HG02973 (cell line): ENCODE measurements around the gene TOX3.

Experiments
- ATAC-seq: cut with Tn5 transposase; IDR thresholded peaks from one replicate; pipeline ENCODE4 v1.9.1; 2021; ENCODE audit warnings: moderate library complexity; ENCODE audit not compliant: unreplicated experiment

The TOX3 gene

DNA sequence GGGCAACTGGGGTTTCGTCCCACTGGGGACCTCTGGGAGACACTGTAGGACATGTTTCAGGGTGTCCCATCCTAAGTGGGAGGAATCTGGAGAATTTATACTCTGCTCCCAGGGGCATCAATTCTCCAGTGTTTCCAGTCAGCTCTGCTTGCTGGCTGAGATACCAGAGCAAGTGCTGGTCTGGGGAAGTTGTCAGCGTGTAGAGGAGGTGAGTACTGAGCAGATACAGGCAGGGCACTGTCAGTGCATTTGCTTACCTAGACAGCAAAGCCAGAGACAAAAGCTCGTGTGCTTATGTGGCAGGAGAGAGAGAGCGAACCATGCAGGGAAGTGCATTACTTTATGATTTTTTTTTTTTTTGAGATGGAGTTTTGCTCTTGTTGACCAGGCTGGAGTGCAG lies 20.2 kb upstream of the TOX3 start:
- no peak for ATAC-seq

DNA sequence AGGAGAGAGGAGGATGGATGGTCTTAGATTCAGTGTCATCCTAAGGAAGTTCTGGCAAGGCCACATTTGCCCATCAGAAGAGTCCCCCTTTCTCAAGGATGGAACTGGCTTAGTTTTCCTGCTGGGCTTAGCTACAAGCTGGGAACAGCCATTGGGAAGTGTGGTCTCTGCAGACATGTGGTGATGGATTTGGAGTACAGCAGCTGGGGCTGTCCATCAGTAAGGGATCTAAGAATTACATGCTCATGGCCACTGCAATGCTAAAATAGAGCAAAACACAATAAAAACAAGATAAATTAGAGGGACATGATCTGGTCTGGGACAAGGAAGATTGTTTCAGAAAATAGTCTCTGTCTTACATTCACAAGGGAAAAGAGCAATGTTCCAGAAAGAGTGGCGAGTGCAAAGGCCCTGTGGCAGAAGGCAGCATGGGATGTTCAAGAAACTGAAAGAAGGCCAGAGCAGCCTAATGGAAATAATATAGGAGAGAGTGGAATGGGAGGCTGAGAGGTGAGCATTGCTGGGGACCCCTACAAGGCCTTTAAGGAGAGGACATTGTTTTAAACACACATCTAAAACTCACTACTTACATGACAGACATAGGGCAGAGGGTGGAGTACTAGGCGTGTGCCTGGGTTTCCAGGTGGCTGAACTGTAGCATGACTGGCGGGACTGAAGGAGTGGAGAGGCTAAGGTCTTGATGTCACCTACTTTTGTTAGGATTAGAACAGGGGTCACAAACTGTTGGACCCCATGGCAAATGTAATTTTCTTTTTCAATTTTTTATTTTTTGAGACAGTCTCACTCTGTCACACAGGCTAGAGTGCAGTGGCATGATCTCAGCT lies 17.0 kb upstream of the TOX3 start:
- ATAC-seq, result no peak

DNA sequence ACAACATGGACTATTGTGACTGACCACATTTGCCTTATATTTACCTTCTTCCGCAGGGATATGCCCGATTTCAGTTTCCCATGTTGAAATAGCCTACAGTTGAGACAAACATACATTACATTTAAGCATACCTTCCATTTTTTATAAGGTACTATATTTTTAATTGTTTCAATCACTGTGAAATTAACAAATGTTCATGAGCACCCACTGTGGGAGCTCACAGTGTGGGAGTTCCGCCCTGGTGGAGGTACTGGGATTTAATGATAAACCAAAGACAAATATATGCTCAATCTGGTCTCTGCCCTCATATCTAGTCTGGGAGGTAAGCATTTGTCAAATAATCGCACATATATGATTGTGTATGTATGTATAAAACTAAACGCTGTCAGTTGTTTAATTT lies 15.8 kb upstream of the TOX3 start:
- ATAC-seq, result no peak

DNA sequence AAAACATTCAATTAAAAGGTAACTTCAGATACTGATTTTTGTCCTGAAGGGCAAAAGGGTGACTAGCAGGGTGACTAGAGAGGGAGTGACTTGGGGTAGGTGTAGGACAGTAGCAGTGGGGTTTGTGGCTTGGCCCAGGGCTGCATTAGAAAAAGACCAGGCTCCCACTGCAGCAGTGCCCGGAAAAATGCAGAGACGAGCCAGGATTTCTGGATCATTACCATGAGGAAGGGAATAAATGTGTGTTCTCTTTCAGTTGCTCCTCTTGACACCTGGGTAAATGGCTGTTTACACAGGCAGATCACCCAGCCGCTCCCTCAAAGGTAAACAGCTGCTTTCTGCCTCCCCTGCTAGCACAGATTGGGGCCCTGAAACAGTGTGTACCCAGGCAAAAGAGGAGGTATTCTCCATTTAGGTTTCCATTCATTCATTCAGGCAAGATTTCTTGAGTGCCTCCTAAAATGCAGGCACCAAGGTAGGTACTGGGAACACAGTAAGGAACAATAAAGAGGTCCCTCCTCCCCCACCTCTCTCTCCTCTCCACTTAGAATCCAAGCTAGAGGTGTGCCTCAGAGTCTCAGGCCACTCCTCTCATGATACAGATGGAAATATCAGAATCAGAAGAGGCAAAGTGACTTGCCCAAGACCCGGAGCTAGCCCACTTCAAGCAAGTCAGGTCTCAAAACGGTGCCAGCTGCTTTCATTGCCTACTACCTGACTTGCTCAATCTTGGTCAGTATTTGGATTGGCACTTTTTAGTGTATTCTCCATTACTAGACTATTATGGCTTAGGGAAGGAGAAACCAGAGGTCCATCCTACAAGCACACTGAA lies 15.2 kb upstream of the TOX3 start:
- no peak for ATAC-seq

DNA sequence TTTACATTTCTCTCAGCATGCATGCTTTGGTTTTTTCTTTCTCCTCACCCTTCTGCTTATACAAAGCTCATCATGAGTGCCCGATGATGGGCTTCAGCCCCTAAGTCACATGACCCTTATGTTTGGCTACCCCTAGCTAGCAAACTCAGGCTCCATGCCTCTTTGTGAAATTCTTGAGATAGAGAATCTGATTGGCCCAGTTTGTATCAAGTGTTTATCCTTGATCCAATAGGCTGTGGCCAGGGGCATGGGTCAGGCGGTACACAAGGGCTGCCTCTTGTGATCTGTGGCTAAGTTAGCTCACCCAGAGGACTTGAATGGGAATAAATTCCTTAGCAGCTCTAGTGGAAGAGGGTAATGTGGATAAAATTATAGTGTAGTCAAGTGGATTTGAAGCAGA lies 11.5 kb upstream of the TOX3 start:
- ATAC-seq, result no peak

DNA sequence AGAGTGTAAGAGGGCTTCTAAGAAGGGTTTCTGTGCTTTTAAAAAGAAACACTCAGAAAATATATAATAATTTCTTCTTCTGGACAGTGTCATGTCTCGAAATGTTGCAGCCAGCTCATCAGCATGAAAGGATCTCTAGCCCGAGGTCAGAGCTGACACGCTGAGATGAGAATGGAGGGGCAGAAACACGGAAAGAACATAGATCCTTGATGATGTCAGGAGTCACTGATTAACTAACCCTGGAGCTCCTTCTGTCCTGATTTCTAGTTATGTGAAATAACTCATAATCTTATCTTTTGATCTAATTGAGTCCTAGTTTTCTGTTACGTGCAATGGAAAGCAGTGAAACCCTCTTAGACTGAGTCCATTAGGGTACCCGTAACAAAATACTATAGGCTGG lies 10.3 kb upstream of the TOX3 start:
- no peak for ATAC-seq

DNA sequence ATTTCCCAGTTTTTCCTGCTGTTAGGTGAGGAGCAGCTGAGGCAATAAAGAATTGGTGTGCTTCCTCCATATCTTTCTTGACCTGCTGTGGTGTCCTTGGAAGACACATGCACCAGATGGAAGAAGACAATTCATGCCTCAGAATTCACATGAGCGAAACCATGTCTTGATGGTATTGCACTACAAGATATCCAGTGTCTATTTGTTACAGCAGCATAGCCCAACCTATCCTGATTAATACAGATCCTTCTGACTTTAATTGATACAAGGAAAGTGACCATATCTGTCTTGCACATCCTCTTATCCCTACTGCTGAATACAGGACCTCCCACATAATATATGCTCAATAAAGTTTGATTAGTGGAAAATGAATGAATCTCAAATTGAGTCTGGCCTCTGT lies 9.1 kb upstream of the TOX3 start:
- ATAC-seq, result no peak

DNA sequence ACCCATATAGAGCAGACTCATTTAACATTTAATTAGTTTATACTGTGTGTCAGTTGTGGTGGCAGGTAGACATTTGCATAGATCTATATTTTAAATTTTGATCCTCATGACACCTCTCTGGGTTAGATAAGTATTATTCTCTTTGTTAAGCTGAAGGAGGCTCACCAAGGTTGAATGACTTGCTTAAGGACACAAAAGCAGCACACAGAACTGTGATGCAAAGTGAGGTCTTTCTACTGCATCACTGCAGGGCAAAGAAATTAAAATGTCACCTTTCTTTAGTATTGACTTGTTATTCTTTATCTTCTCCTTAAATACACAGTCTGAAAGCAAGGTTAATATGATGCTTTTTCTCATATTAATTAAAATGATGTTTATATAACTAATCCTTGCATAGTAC lies 8.6 kb upstream of the TOX3 start:
- ATAC-seq, result no peak

DNA sequence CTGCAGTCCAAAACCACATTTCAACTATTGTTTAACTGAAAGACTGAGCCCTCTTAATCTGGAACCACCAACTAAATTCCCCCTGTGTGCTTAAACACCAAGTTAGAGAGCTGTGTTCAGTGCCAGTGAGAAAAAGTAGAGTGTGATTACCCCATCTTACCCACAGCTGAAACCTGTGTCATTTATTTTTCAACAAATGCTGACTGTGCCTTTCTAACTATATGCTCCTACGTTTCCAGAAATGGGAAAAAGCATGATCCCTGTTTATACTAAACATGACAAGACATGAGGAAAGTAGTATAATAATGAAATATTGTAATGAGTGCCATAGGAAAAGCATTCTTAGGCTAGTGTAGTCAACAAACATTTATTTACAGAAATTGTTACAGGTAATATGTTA lies 7.4 kb upstream of the TOX3 start:
- ATAC-seq, result no peak

DNA sequence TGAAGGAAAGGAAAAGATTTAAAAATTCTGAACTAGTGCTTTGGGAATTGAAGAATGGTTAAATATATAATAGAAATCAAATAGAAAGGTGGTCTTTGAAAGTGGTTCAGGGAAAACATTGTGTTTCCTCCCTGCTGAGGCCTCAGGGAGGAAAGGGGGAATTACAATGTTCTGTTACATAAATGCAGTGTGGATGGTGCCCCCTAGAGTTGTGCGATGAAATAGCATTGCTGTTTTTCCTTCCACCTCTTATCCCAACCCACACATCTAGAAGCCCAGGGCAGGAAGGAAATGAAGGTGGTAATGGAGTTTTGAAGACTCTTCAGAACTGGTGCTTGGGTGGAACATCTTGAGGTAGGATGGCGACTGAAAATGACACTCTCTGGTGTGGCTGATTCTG lies 6.4 kb upstream of the TOX3 start:
- no peak for ATAC-seq

DNA sequence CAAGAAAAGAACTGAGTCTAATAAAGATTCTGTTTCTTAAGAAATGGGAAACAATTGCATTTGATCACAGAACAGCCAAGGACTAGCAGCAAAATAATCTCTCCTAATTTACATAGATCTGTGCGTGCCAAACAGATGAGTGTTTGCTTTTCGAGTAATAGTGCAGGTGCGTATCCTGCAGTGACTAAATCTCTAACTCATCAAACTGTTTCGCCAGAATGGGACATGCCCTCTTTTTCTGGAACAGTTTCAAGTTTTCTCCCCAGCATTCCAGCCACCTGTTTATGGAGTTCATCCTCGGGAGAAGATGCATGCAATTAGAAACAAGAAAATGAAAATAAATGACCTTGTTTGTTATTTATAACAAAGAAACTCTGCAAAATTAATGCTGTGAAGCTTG lies 5.7 kb upstream of the TOX3 start:
- no peak for ATAC-seq

DNA sequence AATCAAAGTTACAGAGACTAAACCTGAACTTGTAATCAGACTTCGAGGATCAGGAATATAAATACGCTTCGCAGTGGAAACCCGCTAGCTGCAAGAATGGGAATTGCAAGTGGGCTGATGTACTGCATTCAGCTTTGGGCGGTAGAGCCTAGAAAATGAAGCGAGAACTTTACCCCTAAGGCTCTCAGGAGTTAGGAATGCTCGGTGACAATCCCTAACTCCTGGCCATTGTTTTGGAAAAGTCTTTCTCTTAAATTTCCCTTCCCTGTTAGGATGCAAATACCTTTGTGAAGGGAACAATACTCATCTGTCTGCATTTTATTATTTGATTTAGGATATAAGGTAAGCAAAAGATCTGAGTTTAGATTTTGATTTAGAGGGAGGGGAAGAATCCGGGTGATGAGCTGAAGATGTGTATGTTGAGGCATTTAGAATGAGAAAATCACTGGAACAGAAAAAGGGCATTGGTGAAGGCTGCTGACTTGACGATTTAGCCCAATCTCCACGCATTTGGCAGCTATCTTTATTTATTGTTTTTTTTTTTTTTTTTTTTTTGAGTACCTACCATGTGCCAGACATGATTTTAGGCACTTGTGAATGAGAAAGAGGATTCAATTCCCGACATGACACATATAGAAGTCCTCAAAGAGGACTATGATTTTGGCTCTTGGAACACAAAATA lies 2.2 kb upstream of the TOX3 start:
- no peak for ATAC-seq

DNA sequence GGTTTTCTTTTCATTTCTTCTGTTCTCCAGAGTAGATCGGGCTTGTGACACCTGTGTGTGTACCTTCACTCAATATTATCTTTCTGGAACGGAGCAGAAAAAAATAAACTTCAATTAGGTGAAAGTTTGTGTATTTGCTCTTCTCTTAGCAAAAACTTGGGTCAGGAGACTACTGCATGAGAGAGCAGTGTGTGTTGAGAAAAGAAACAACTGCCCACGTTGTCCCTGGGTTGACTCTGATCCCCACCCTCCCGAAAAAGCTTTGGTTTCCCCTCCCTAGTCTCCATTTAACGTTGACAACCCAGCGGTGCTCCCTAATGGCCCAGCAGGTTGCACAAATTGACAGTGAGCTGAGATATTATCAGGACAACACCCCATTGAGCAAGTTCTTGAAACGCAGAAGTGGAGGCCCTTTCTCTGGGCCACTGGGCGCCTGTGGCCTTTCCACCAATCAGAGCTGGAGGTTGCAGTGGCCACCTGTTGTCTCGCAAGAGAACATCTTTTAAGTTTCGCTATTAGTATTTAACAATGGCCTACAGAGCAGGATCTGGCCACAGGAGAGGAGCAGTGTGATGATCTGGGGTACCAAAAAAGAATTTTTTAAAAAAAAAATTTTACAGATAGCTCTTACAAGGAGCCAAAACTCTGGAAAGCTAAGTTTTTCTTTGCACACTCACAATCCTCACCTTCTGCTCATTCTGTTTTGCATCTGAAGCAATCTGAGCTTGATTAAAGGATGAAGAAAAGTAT lies 1.5 kb upstream of the TOX3 start:
- no peak for ATAC-seq

DNA sequence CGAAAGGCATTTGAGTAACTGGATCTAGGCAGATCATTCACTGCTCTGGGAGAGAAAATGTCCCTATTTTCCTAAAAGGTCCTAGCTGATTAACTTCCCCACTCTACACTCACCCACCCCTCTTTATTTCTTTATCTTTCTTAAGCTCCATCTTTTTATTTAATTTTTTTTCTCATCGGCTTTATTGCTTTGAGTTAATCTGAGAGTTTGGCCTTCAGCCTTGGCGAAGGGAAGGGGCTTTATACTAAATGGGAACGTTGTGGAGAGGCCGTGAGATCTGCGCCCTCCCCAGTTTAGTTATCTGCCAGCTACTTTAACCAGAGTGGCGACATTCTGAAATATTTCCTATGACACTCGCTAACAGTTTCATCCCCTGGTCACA lies 882 bp upstream of the TOX3 start:
- no peak for ATAC-seq

DNA sequence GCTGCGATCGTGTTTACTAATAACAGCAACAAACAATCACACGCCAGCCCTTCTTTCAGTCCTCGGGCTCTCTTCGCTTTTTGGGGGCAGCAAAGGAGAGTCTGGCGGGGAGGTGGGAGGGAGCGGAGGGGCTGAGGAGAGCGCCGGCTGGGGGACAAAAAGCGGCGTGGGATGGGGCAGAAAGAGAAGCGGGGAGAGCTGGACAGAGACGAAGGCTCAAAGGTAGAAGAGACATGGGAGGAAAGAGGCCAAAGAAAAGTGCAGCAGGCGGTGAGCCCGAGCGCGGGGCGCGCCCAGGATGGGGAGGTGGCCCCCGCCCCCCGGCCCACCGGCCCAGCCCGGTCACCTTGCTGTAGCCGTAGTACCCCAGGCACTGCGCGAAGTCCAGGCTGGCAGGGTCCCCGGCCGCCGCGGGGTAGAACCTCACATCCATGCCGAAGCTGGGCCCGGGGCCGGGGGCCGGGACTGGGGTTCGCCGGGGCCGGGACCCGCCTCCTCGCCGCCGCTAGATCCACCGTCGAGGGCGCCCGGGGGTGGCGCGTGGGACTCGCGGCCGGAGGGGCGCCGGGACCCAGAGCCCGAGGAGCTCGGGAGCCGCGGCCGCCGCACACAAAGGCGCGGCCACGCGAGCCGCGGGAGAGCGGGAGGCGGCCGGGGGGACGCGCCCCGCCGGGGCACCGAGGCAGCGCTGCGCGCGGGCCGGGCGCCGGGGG lies 496 bp downstream of the TOX3 start:
- ATAC-seq, result no peak

DNA sequence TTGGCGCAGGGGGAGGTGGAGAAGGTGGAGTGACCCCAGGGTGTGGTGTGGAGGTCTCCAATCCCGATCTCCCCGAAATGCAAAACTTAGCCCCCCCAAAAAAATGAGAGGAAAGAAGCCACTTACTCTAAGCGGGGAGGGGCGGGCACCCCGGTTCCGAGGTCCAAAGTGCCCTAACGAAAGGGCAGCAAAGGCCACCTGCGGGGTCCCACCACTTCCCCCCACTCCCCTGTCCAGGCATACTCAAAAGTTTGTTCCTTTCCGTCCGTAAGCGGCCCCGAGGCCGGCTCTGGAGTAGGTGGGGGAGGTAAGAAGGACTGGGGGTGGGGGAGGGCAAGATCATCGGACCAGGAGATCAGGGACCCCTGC lies 1.1 kb downstream of the TOX3 start:
- no peak for ATAC-seq

DNA sequence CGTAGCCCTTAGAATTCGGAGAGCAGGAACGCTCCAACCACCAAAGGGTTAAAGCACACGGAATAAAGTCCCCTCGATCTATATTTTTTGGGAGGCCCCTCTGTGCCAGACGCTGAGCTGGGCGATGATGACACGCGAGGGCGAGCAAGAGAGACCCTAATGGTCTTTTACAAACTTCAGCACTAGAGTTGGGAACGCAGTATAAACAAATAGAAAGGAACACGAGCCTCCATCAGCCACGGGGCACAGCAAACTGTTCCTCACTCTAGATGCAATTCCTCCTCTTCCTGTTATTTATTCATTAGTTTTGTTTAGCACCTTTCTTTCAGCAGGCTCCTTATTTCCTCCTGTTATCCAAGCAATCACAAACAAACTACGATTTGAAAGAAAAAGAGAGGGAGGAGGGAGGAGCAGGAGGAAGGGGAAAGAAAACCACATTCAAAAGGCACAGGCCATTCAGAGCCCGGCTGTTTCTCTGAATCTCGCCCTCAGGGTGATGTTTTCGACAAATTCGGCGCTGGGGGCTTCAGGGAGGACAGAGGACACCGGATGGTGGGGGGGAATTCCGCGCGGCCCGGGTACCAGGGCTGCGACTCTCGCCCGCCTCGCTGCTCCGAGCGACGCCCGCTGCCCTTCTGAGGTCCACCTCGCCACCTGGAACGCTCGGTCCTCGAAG lies 1.6 kb downstream of the TOX3 start:
- no peak for ATAC-seq

DNA sequence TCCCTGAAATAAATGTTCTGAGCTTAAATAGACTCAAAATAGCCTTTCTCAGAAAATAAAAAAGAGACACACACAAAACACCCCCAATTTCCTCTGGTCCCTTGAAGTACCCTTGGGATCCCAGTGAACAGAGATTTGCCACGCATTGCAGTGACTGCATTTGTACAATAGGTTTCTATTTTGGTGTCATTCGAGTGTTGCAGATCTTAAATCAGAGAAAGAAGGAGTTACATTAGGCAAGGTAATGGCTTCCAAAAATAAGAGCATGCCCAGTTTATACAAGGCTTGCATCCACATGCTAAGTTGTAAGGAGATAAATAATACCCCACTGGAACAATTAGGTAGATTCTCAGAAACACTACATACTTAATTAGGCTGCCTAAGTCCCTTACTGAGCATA lies 2.2 kb downstream of the TOX3 start:
- no peak for ATAC-seq

DNA sequence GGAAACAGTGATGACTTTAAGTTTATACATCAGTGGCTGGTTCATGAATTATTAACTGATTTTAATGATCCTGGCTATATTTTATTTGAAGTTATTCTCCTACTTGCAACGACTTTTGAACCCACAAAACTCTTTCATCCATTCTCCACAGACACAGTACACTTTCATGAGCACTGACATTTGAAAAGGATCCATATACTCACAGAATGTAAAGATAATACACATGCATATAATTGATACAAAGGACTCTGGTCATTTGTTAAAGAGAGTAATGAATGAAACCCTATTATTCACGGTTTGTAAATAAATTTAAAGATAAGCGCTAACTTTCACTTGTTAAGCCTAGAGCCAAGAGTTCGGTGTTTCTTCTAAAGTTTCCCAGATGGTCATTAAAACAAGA lies 3.3 kb downstream of the TOX3 start:
- ATAC-seq, result no peak

DNA sequence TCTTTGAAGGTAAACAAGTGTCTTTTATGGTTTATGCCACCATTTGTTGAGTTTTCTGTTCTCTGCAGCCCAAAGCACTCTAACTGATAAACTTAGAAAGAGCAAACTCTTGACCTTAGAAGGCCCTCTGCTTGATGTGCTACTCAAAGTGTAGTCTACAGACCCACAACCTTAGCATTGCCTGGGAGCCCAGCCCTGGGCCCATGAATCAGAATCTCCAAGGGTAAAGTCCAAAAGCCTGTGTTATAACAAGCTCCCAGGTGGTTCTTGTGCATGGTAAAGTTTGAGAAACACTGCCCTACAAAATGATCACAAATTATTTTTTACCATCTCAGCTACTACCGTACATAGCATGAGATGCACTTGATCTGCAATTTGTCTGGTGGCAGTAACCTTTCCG lies 6.0 kb downstream of the TOX3 start:
- ATAC-seq, result no peak
